Neural cell (in vitro differentiated cells): ENCODE data around the gene PNMA6A.
"Not testable (repeated sequence)": the region's sequence is repeated elsewhere in the genome, so short reads cannot be mapped to it uniquely, and the experiment has no call there.

Source experiments
- CTCF ChIP-seq: fragments of 450-650 bp; IDR thresholded peaks from 2 replicates; pipeline ENCODE4 v1.5.1; 2014; ENCODE audit warnings: antibody characterized with exemption, mild to moderate bottlenecking, moderate library complexity; ENCODE audit not compliant: poor library complexity, severe bottlenecking
- EP300 ChIP-seq: fragments of 450-650 bp; conservative IDR thresholded peaks from 2 replicates; pipeline ENCODE4 v1.6.1; 2014; ENCODE audit warnings: antibody characterized with exemption, mild to moderate bottlenecking, moderate library complexity; ENCODE audit not compliant: poor library complexity, severe bottlenecking
- EZH2 ChIP-seq: fragments of 200-600, 300-800 bp; shearing (Covaris generic), sonication (generic); IDR thresholded peaks from 2 replicates; pipeline ENCODE4 v1.6.1; 2014; ENCODE audit warnings: antibody characterized with exemption, low read length, borderline replicate concordance, mild to moderate bottlenecking; ENCODE audit not compliant: insufficient read depth, poor library complexity, severe bottlenecking
- MXI1 ChIP-seq: fragments of 450-650 bp; conservative IDR thresholded peaks from 2 replicates; pipeline ENCODE4 v1.6.1; 2014; ENCODE audit warnings: antibody characterized with exemption, mild to moderate bottlenecking; ENCODE audit not compliant: poor library complexity, severe bottlenecking
- POLR2AphosphoS5 ChIP-seq: IDR thresholded peaks from 2 replicates; pipeline ENCODE4 v1.6.1; 2012
- RAD21 ChIP-seq: fragments of 450-650 bp; conservative IDR thresholded peaks from 2 replicates; pipeline ENCODE4 v1.6.1; 2014; ENCODE audit warnings: antibody characterized with exemption, mild to moderate bottlenecking, moderate library complexity
- TF ChIP-seq, protein P1 (sequence below): IDR thresholded peaks from 2 replicates; pipeline ENCODE4 v1.6.1; 2012; ENCODE audit warnings: borderline replicate concordance

DNA sequence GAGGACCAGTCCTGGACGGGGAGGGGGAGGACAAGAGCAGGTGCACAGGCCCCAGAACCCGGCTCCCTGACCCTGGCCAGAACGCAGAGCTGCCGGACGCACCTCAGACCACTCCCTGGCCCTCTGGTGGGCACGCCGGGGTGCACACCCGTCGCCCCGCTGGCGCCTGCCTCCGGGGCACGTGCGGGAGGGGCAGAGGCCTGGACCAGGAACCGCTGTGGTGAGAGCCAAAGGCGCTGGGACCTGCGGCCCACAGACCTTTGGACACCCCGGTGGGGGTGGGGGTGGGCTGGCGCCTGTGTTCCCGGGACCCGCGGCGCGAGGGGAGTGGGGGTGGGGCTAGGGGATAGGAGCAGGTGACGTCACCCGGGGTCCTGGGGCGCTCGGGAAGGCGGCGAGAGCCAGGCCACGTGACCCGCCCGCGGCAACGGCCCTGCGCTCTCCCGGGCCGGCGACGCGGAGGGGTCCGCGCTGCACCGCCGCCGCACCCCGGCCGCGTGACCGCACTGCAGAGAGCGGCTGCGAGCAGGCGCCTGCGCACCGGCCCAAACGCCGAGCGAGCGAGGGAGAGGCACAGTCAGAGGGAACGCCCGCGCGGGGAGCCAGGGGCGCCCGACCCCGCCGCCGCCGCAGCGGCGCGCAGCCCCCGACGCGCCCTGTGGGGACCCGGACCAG is at the start of gene PNMA6A:
- TF ChIP-seq CTCF, RAD21, MXI1, EZH2, POLR2AphosphoS5, EP300: not testable (repeated sequence)
- TF ChIP-seq, protein P1, sequence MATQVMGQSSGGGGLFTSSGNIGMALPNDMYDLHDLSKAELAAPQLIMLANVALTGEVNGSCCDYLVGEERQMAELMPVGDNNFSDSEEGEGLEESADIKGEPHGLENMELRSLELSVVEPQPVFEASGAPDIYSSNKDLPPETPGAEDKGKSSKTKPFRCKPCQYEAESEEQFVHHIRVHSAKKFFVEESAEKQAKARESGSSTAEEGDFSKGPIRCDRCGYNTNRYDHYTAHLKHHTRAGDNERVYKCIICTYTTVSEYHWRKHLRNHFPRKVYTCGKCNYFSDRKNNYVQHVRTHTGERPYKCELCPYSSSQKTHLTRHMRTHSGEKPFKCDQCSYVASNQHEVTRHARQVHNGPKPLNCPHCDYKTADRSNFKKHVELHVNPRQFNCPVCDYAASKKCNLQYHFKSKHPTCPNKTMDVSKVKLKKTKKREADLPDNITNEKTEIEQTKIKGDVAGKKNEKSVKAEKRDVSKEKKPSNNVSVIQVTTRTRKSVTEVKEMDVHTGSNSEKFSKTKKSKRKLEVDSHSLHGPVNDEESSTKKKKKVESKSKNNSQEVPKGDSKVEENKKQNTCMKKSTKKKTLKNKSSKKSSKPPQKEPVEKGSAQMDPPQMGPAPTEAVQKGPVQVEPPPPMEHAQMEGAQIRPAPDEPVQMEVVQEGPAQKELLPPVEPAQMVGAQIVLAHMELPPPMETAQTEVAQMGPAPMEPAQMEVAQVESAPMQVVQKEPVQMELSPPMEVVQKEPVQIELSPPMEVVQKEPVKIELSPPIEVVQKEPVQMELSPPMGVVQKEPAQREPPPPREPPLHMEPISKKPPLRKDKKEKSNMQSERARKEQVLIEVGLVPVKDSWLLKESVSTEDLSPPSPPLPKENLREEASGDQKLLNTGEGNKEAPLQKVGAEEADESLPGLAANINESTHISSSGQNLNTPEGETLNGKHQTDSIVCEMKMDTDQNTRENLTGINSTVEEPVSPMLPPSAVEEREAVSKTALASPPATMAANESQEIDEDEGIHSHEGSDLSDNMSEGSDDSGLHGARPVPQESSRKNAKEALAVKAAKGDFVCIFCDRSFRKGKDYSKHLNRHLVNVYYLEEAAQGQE, result not testable (repeated sequence)
